OCI-LY1 (cell line): Measurements from ENCODE around the gene TRAF3IP3.

ENCODE experiments used
- H2AFZ ChIP-seq: fragments of 200-600 bp; sonication (generic), shearing (Covaris generic); 2 replicates; pipeline ENCODE4 v1.6.0; 2014; ENCODE audit warnings: antibody characterized with exemption, mild to moderate bottlenecking, low read length
- H3F3A ChIP-seq: fragments of 200-600 bp; sonication (generic), shearing (Covaris generic); 2 replicates; pipeline ENCODE4 v1.6.0; 2014; ENCODE audit warnings: mild to moderate bottlenecking, antibody characterized with exemption, low read length, moderate library complexity; ENCODE audit not compliant: insufficient read depth
- H3K27ac ChIP-seq: fragments of 200-600 bp; sonication (generic); 2 replicates; pipeline ENCODE4 v1.5.1; 2014; ENCODE audit warnings: low read length, mixed run types, mild to moderate bottlenecking, low read depth; ENCODE audit not compliant: poor library complexity, severe bottlenecking
- H3K27me3 ChIP-seq: fragments of 200-600 bp; sonication (generic); 2 replicates; pipeline ENCODE4 v1.6.0; 2014; ENCODE audit warnings: antibody characterized with exemption, mild to moderate bottlenecking, low read length, moderate library complexity; ENCODE audit not compliant: insufficient read depth
- H3K36me3 ChIP-seq: fragments of 200-600 bp; sonication (generic); 2 replicates; pipeline ENCODE4 v1.6.1; 2014; ENCODE audit warnings: mild to moderate bottlenecking, antibody characterized with exemption, low read length, moderate library complexity, mixed read lengths; ENCODE audit not compliant: insufficient read depth
- H3K4me1 ChIP-seq: fragments of 200-600 bp; sonication (generic); 2 replicates; pipeline ENCODE4 v1.5.1; 2014; ENCODE audit warnings: mild to moderate bottlenecking, low read length, moderate library complexity; ENCODE audit not compliant: insufficient read depth, severe bottlenecking
- H3K4me2 ChIP-seq: fragments of 200-600 bp; sonication (generic), shearing (Covaris generic); 2 replicates; pipeline ENCODE4 v1.6.1; 2014; ENCODE audit warnings: low read length
- H3K4me3 ChIP-seq: fragments of 200-600 bp; sonication (generic); 2 replicates; pipeline ENCODE4 v1.5.1; 2014; ENCODE audit warnings: low read length, low read depth, mild to moderate bottlenecking, mixed read lengths; ENCODE audit not compliant: poor library complexity, severe bottlenecking
- H3K79me2 ChIP-seq: fragments of 200-600 bp; shearing (Covaris generic); 2 replicates; pipeline ENCODE4 v1.6.1; 2016; ENCODE audit warnings: mixed run types, low read length, mixed read lengths; ENCODE audit not compliant: insufficient read depth
- H3K9ac ChIP-seq: fragments of 200-600 bp; sonication (generic), shearing (Covaris generic); 2 replicates; pipeline ENCODE4 v1.6.1; 2014; ENCODE audit warnings: mild to moderate bottlenecking, low read length, mixed read lengths
- H3K9me2 ChIP-seq: fragments of 200-600 bp; sonication (generic), shearing (Covaris generic); 2 replicates; pipeline ENCODE4 v1.6.1; 2014; ENCODE audit warnings: low read depth, mild to moderate bottlenecking, low read length, mixed read lengths
- H3K9me3 ChIP-seq: fragments of 200-600 bp; shearing (Covaris generic); 2 replicates; pipeline ENCODE4 v1.6.1; 2014; ENCODE audit warnings: low read length, mixed read lengths
- H4K20me1 ChIP-seq: fragments of 200-600 bp; sonication (generic), shearing (Covaris generic); 2 replicates; pipeline ENCODE4 v1.6.0; 2016; ENCODE audit warnings: mild to moderate bottlenecking, low read length; ENCODE audit not compliant: insufficient read depth
- CTCF ChIP-seq: fragments of 200-600 bp; sonication (generic), shearing (Covaris generic); IDR thresholded peaks from 2 replicates; pipeline ENCODE4 v1.5.1; 2017; ENCODE audit warnings: mild to moderate bottlenecking, antibody characterized with exemption, low read length, moderate library complexity, mixed read lengths
- EZH2 ChIP-seq: fragments of 200-600 bp; sonication (generic), shearing (Covaris generic); IDR thresholded peaks from 2 replicates; pipeline ENCODE4 v1.8.0; 2017; ENCODE audit warnings: borderline replicate concordance, mixed run types, mild to moderate bottlenecking, antibody characterized with exemption, low read length, moderate library complexity, mixed read lengths

TRAF3IP3 gene

GRCh38 chr1:209738270-209738669, 17.6 kb upstream of the TRAF3IP3 start:
- Histone ChIP-seq H4K20me1 (no peaks in the 10 kb centered on the region), H3K9me2 (no peaks in the 10 kb centered on the region), H3K4me1 (no peaks in the 10 kb centered on the region), H3K4me2 (no peak overlapping the region), H3K27me3 (no peaks in the 10 kb centered on the region), H3K9me3 (no peaks in the 10 kb centered on the region), H3F3A (no peaks in the 10 kb centered on the region), H3K27ac (no peak overlapping the region), H3K79me2 (no peaks in the 10 kb centered on the region), H3K36me3 (no peaks in the 10 kb centered on the region), H3K9ac (no peak overlapping the region), H2AFZ (no peak overlapping the region), H3K4me3 (no peak overlapping the region)
- TF ChIP-seq CTCF (no peak), EZH2 (no peak)

GRCh38 chr1:209741193-209741592, 14.7 kb upstream of the TRAF3IP3 start:
- Histone ChIP-seq H3K9me3 (no peaks in the 10 kb centered on the region), H3K27ac (no peak overlapping the region), H3F3A (no peaks in the 10 kb centered on the region), H3K79me2 (no peaks in the 10 kb centered on the region), H2AFZ (no peak overlapping the region), H4K20me1 (no peaks in the 10 kb centered on the region), H3K4me3 (no peak overlapping the region), H3K4me1 (no peaks in the 10 kb centered on the region), H3K4me2 (no peak overlapping the region), H3K27me3 (no peaks in the 10 kb centered on the region), H3K9ac (no peak overlapping the region), H3K9me2 (no peaks in the 10 kb centered on the region), H3K36me3 (no peaks in the 10 kb centered on the region)
- TF ChIP-seq CTCF (no peak), EZH2 (no peak)

- no peak overlapping the region for H3K27ac ChIP-seq
- no peaks in the 10 kb centered on the region for H3F3A ChIP-seq
- H3K36me3 ChIP-seq, result no peaks in the 10 kb centered on the region
- H3K9ac ChIP-seq, result no peak overlapping the region
- H2AFZ ChIP-seq, result no peak overlapping the region
- no peaks in the 10 kb centered on the region for H3K79me2 ChIP-seq
- no peak overlapping the region for H3K4me2 ChIP-seq
- no peaks in the 10 kb centered on the region for H3K4me1 ChIP-seq
- no peak for TF ChIP-seq CTCF
- TF ChIP-seq EZH2, result no peak
- H3K27me3 ChIP-seq, result no peaks in the 10 kb centered on the region
- H3K4me3 ChIP-seq, result no peak overlapping the region
- H3K9me2 ChIP-seq, result no peaks in the 10 kb centered on the region
- H3K9me3 ChIP-seq, result no peaks in the 10 kb centered on the region
- no peaks in the 10 kb centered on the region for H4K20me1 ChIP-seq
Observed at GRCh38 chr1:209741889-209742288, 14.0 kb upstream of the TRAF3IP3 start.
